NCI-H146 treated with DMSO at 0.1 percent for 48 hours (cell line): ENCODE data around the gene MYLIP.

Experiments used
- DNase-seq: peaks from one replicate; lab custom pipeline; 2025; ENCODE audit not compliant: unreplicated experiment; lab: John Stamatoyannopoulos, UW

MYLIP gene

GRCh38 chr6:16137451-16137801, 8.5 kb downstream of the MYLIP start:
- DNase-seq: no peak

DNA sequence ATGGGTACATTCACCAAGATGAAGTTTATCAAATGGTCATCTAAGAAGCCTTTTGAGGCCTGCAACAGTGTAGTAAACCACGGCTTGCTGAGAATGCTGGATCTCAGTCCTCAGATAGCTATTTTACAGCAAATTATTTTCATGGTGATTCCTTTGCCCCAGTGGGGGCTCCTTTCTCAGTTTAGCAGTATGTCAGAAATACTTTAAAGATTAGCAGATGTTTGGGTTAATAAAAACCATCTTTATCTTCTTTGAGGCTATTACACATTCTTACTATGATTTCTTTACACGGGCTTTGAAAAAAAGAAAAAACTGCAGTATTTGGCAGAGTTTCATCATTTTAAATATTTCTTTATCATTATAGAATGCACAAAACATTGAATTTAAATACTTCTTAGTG, 10.7 kb downstream of the MYLIP start:
- DNase-seq: no peak

- DNase-seq: no peak
These were observed 11.7 kb downstream of the MYLIP start for GRCh38 chr6:16140607-16141006.

GRCh38 chr6:16141514-16141913, 12.6 kb downstream of the MYLIP start:
- no peak for DNase-seq

DNA sequence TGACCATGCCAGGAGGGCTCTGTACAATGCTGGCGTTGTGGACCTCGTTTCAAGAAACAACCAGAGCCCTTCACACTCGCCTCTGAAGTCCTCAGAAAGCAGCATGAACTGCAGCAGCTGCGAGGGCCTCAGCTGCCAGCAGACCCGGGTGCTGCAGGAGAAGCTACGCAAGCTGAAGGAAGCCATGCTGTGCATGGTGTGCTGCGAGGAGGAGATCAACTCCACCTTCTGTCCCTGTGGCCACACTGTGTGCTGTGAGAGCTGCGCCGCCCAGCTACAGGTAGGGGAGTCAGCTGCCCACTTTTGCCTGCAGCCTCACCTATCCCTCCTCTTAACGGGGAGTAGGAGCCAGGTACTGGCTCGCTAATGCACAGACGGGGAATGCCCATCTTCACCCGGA, 16.2 kb downstream of the MYLIP start:
- no peak for DNase-seq

GRCh38 chr6:16146028-16146427, 17.1 kb downstream of the MYLIP start:
- no peak for DNase-seq

- DNase-seq: peak; percentile 92
These were observed 17.7 kb downstream of the MYLIP start for GRCh38 chr6:16146527-16146955.

DNA sequence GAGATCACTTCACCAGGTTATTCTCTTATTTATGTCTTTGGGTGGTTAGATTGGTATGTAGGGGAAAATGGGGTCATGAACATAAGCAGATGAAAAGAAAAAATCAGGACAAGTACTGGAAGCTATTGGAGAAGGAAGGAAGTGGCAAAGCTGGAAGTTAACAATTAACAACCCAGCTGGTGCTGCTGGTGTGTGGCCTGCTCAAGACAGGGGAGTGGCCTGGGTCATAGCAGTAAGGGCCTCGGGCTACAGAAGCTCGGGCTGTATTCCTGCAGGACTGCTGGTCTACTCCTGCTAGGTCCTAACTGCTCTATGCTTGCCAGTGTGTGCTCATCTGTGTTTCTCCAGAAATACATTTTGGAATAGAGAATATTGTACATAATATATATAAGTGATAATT, 19.6 kb downstream of the MYLIP start:
- no peak for DNase-seq

DNA sequence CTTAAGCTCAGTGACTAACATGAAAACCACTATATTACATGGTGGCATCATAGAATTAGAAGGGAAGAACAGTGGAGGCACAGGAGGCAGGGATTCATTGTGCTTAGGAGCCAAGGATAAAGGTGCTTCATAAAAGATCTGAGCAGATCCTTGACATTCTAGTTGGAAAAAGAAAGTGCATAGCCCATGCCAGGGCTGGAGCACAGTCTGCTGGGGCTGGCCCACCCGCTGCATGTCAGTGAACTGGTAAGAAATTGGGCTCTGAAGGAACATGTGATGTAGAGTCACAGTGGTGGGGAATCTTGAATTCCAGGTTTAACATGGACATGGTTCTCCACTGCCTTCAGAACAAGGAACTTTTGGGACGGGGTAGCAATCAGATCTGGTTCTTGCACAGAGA, 20.4 kb downstream of the MYLIP start:
- no peak for DNase-seq

GRCh38 chr6:16150098-16150497, 21.2 kb downstream of the MYLIP start:
- DNase-seq: no peak

DNA sequence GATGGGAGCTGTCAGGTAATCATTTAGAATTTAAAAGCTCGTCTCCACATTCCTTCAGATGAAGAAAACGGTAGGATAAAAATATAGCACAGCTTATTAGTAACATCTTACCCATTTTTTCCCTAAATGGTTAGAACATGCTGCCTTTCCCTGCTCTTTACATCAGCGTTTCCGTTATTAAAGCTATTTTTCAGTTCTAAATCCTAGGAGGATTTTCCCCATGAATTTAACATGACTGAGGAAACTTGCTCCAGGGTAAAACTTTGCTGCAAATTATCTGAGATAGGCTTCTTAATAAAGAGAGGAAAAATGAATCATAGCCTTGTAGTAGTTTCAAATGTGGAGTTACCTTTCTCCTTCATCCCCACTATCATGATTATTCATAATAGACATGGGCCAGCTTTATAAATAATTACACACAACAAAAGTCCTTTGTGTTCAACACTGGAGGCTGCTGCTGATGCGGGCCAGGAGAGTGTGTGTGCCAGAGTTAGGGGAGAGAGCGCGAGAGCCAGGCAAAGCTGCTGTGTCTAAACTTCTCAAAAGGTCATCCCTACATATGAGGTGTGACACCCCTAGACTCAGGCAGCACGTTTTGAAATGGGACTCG, 24.4 kb downstream of the MYLIP start:
- DNase-seq: no peak

DNA sequence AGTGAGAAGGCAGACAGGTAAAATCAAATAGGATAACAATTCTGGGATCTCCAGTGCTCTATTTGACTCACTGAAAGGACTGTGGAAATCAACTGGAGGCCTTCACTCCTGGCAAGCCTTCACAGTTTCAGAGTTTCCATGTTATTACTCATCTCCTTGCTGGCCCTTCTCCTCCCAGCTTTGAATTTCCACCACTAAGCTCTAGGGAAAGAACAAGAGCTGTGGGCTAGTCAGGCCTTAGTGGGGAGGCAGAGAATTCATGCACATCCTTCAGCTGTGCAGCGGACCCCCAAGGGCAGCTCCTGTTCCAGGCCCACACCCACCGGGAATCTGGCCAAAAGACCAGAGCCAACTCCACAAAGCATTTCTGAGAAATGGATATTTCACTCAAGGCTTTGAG, 26.0 kb downstream of the MYLIP start:
- DNase-seq: no peak

DNA sequence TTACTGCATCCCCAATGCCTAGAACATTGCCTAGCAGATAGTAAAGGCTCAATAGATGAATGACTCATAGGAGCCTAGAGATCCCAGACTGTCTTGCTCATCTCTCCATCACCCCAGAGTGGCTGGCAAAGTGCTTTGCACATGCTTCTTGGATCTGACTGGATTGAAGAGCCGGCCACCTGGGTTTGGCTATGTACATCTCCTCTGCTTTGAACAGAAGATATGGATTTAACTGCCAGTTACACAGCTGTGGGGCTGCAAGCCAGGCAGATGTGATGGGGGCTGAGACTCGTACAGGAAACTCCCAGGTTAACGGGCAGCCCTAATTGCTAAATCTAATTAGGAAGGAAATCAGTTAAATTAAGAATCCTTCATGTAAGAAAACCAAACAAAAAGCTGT, 28.6 kb downstream of the MYLIP start:
- DNase-seq: no peak

DNA sequence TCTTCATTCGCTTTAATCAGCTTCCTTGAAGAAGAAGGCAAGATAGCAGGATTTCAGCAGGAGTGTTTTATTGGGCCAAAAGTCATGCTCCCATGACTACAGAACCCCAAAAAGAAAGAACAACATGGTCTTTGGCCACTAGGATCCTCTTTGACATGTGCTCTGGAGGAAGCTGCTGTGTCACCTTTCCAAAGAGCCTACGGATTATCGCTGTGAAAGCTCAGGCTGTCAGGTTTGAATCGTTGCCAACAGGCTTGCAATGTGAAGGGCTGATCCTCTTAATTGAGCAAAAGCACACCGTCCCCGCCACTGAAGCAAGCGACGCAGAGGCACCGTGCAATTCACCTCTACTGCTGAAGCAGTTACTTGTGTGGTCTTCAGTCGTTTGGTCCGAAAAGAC, 29.0 kb downstream of the MYLIP start:
- no peak for DNase-seq

GRCh38 chr6:16158943-16159557, 30.2 kb downstream of the MYLIP start:
- no peak for DNase-seq

DNA sequence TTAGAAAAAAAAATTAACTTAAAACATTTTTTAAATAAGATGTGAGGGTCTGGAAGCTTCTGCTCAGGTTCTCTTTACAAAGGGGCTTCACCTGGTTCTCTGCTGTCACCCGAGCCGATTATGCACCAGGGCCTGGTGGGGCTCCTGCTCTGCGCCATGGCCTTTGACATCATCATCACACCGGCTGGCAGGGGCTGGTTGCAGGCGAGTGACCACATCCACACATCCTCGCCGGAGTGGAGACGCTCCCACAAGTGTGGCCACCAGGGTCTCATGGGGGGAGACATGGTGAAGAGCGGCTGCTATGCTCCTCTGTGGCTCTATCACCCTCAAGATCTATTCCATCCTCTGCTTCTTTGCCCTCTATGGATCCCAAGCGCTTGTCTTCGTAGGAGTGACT, 31.9 kb downstream of the MYLIP start:
- no peak for DNase-seq

- DNase-seq: no peak
These were observed 33.1 kb downstream of the MYLIP start for GRCh38 chr6:16162003-16162402.

- DNase-seq: peak; percentile 75
These were observed 34.2 kb downstream of the MYLIP start for GRCh38 chr6:16163066-16163465.

DNA sequence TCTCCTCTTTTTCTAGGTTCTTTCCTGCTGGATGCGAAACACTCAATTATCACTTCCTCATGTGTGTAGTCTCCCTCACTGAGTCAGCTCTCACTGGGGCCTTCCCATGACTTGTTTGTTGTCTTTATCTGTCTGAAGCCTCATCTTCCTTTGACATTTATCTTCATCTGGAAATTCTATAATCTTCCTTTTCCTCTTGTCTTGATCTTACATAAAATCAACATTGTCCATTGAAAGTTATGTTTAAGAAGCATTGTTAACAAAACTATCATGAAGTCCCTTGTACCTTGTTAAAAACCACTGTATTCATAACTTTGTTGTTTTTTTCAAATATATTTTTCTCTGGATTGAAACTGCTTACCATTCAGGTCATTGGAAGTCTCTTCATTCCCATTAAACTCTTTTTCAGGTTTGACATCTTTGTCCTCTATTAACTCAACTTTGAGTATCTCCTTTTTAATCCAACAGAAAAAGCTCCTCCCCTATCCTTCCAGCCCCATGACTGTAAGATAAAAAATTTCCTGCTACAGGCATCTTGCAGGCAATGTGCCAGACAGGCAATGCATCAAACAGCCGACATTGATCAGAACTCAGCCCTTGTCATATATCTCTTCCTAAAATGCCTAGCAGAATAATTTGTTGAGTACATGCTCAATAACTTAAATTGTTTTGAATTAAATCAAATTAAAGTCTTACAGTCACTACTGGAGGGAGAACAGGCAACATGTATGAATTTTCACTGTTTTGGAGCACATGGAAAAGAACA, 34.8 kb downstream of the MYLIP start:
- DNase-seq: no peak

GRCh38 chr6:16165641-16166040, 36.8 kb downstream of the MYLIP start:
- DNase-seq: no peak

DNA sequence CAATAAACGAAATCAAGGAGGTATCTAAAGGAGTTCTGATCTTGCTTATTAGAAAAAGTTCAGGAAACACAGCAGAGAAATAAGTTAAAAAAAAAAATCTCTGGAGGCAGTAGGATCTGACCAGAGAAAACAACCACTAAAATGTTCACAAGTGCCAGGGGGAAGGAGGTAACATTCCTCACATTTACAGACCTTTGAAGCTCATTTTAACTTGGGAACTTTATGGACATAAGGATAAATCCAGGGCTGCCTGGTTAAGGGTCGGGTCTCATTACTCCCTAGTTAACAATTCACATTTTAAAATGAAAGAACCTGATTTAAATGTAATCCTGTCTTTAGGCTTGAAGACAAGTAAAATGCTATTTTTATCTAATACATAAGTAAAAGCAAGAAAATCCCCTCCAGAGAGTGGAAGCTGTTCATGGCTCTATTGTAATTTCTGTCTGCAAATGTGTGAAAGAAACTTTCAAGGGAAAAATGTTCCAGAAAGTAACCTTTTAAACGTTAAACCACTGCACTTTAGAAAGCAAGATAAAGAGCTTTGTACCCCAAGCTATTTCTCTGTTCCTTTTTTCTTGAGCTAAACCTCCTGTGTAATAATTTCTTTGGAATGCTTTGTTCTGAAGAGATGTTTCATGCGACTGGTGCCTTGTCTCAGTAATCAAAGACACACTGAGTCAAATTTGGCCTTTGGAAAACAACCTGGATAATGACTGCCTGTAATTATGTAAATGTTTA, 38.2 kb downstream of the MYLIP start:
- no peak for DNase-seq

DNA sequence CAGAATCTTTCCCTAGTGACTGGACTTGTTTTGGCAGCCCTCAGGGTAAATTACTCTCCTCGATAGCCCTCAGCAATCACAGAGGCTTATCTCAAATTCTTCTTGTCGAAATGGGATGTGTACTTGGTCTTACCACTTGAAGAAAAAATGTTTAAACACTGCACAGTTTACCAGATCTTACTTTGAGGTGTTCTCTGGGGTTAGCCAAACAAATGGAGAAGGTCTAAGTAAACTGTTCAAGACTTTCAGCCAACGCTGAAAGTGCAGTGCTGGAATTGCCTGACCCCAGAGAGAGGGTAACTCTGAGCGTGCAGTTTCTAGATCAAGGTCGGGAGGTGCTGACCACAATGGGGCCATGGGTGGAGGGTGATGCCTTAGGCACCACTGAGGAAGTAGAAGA, 39.2 kb downstream of the MYLIP start:
- no peak for DNase-seq
